Activated CD8-positive, alpha-beta T cell treated with anti-CD3 and anti-CD28 coated beads for 36 hours (primary cell): ENCODE measurements around the gene TRMT2B. TPM values are rescaled to one million over a fixed set of nuclear protein-coding genes. Genes with fewer than 3 reads are reported as not detected.
A peak's percentile ranks its signal among the peaks of the same experiment; 100 is the strongest.

ENCODE experiments used
- ATAC-seq: fragments of 200-7000 bp; cut with Tn5 transposase; one replicate; pipeline ENCODE4 v1.10.0; 2021; ENCODE audit warnings: mild to moderate bottlenecking, moderate library complexity
- CTCF ChIA-PET: fragments of 350-600 bp; sonication (Branson Sonifier 250); formaldehyde crosslinking; loops from one replicate; lab custom pipeline; 2021; ENCODE audit warnings: antibody characterized with exemption; lab: Charles Lee
- POLR2A ChIA-PET: fragments of 350-600 bp; sonication (Branson Sonifier 250); formaldehyde crosslinking; loops from one replicate; lab custom pipeline; 2021; ENCODE audit warnings: antibody characterized with exemption; lab: Charles Lee
- DNase-seq: peaks from one replicate; pipeline ENCODE4 v3.0.0-alpha.2; 2020
- H3K27ac Mint-ChIP-seq: one replicate; pipeline ENCODE4 v1.8.0; 2021; ENCODE audit warnings: mild to moderate bottlenecking, mixed read lengths
- H3K27me3 Mint-ChIP-seq: one replicate; pipeline ENCODE4 v1.8.0; 2021; ENCODE audit warnings: mixed read lengths
- H3K36me3 Mint-ChIP-seq: one replicate; pipeline ENCODE4 v1.8.0; 2021; ENCODE audit warnings: low read depth, mixed read lengths
- H3K4me1 Mint-ChIP-seq: one replicate; pipeline ENCODE4 v1.8.0; 2021; ENCODE audit warnings: low read depth, mixed read lengths
- H3K4me3 Mint-ChIP-seq: one replicate; pipeline ENCODE4 v1.8.0; 2021; ENCODE audit warnings: mild to moderate bottlenecking, moderate library complexity, mixed read lengths
- H3K9me3 Mint-ChIP-seq: one replicate; pipeline ENCODE4 v1.8.0; 2021; ENCODE audit warnings: mixed read lengths
- intact Hi-C: fragments of 100-400 bp; cut with micrococcal nuclease; formaldehyde crosslinking; loops from one replicate; pipeline ENCODE4 v1.10.0; 2022
- total RNA-seq, 2 experiments: library from RNA; stranded (reverse); gene quantifications; one replicate each; pipeline ENCODE4 v1.2.3, GENCODE V29; 2021
- TF ChIP-seq, protein P1 (sequence below): fragments of 200-600 bp; IDR thresholded peaks from one replicate; pipeline ENCODE4 v1.8.0; 2022; ENCODE audit warnings: antibody characterized with exemption, mild to moderate bottlenecking

Gene TRMT2B
- total RNA-seq, 2 experiments from 2014 or later: 21.7 to 23.7 TPM

DNA sequence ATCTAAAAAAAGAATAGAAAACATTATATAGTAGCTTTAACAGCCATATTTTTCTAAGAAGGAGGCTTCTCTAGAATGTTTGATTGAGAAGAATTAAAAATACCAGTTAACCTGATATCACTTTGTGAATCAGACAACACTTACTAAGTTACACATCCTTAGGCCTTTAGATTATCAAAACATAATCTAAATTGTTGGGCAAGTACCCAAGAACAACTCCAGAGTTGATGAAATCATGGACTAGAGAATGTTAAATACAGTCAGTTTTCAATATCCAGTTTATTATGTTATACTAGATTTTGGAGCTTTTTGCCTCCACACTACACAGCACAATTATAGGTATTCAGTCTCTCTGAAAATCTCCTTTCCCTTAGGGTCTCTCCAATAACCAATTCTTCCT lies 42.8 kb downstream of the TRMT2B start:
- TF ChIP-seq, protein P1, sequence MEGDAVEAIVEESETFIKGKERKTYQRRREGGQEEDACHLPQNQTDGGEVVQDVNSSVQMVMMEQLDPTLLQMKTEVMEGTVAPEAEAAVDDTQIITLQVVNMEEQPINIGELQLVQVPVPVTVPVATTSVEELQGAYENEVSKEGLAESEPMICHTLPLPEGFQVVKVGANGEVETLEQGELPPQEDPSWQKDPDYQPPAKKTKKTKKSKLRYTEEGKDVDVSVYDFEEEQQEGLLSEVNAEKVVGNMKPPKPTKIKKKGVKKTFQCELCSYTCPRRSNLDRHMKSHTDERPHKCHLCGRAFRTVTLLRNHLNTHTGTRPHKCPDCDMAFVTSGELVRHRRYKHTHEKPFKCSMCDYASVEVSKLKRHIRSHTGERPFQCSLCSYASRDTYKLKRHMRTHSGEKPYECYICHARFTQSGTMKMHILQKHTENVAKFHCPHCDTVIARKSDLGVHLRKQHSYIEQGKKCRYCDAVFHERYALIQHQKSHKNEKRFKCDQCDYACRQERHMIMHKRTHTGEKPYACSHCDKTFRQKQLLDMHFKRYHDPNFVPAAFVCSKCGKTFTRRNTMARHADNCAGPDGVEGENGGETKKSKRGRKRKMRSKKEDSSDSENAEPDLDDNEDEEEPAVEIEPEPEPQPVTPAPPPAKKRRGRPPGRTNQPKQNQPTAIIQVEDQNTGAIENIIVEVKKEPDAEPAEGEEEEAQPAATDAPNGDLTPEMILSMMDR: no peak
- Mint-ChIP-seq H3K9me3 (no peaks in the 10 kb centered on the region), H3K27ac (no peak overlapping the region), H3K27me3 (no peaks in the 10 kb centered on the region), H3K36me3 (peaks cover 14% of the 10 kb centered on the region), H3K4me3 (no peak overlapping the region), H3K4me1 (no peaks in the 10 kb centered on the region)
- intact Hi-C loops: no loop called here
- no peak for ATAC-seq
- POLR2A ChIA-PET: no interaction called here
- DNase-seq: no peak
- CTCF ChIA-PET: no interaction called here

DNA sequence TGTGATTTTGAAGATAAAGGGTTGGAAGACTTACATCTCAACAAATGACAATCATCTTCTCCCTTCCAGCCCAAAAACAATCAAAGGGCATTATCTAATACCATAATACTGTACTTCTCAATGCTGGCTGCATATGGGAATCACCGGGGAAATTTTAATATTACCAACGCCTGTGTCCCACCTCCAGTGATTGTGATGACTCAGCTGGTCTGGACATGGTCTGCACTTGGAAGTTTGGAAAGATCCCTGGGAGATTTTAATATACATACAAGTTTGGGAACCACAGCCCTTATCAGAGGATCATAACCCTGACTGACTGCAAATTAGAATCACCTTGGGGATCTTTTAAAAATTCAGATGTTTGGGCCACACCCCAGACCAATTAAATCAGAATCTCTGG lies 52.5 kb downstream of the TRMT2B start:
- TF ChIP-seq, protein P1: no peak
- peaks cover 12% of the 10 kb centered on the region for H3K4me1 Mint-ChIP-seq
- no peak overlapping the region for H3K4me3 Mint-ChIP-seq
- H3K27me3 Mint-ChIP-seq: no peaks in the 10 kb centered on the region
- H3K9me3 Mint-ChIP-seq: no peaks in the 10 kb centered on the region
- peaks cover 4% of the 10 kb centered on the region for H3K36me3 Mint-ChIP-seq
- ATAC-seq (no peak), DNase-seq (no peak)
- ChIA-PET CTCF (no interaction called here), POLR2A (interaction anchor here (0.6 kb wide), 1 partner anchor 159 kb away, joined by 3 read pairs; no protein-coding TSS in a partner anchor)
- intact Hi-C loops: no loop called here
- no peak overlapping the region for H3K27ac Mint-ChIP-seq

GRCh38 chrX:100995469-100995868 lies 56.4 kb downstream of the TRMT2B start:
- DNase-seq (peak; percentile 60), ATAC-seq (peak; percentile 61)
- TF ChIP-seq, protein P1: no peak
- H3K9me3 Mint-ChIP-seq: no peaks in the 10 kb centered on the region
- no peaks in the 10 kb centered on the region for H3K27me3 Mint-ChIP-seq
- H3K4me3 Mint-ChIP-seq: no peak overlapping the region
- intact Hi-C loops: loop anchor here (2.0 kb wide), 1 partner anchor 67 kb away; the partner anchor contains the start of gene XKRX
- H3K27ac Mint-ChIP-seq: peak overlapping the region; percentile 72
- H3K36me3 Mint-ChIP-seq: peaks cover 4% of the 10 kb centered on the region
- POLR2A ChIA-PET: no interaction called here
- CTCF ChIA-PET: no interaction called here
- H3K4me1 Mint-ChIP-seq: peaks cover 17% of the 10 kb centered on the region

DNA sequence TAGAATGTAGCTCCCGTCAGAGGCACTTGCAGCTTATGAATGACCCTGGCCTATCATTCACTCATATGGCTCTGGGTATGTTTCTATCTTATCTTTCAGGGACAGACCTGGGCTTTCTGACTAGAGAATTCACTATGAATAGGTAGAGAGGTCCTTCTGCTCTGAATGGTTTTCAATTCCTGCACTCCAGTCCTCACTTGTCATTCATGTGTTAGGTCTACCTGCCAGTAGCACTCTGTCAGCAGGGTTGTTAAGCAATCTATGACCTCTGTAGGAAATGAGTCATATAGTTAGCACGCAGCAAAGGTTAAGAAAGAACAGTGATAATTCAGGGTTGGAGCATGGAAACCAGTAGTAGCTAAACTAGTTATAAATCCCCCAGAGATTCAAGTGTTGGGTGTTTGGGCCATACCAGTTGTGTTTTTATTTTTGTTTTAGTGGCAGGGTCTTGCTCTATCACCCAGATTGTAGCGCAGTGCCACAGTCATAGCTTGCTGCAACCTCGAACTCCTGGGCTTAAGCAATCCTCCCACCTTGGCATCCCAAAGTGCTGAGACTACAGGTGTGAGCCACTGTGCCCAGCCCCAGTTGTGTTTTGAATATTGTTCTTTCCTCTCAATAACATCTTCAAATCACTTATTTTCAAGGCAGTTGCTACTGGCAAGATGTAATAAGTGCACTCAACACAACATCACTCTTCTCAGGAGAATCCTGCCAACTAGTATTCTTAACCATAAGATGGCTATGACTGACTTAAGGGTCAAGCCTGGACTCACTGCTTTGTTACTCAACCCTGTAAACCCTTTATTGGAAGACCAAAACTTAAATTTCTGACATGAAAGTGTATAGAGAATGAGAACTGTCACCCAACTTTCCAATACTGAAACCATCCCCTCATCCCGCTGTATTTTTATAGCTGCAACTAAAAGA lies 57.3 kb downstream of the TRMT2B start:
- Mint-ChIP-seq H3K27me3 (no peaks in the 10 kb centered on the region), H3K4me3 (no peak overlapping the region), H3K27ac (peak overlapping the region; percentile 72), H3K36me3 (peaks cover 4% of the 10 kb centered on the region), H3K9me3 (no peaks in the 10 kb centered on the region), H3K4me1 (peaks cover 17% of the 10 kb centered on the region)
- ChIA-PET POLR2A (no interaction called here), CTCF (no interaction called here)
- TF ChIP-seq, protein P1: no peak
- DNase-seq (peak; percentile 6), ATAC-seq (peak; percentile 93)
- intact Hi-C loops: loop anchor here (2.0 kb wide), 1 partner anchor 66 kb away; the partner anchor contains the start of gene XKRX

GRCh38 chrX:100990139-100990538 lies 61.8 kb downstream of the TRMT2B start:
- no peaks in the 10 kb centered on the region for H3K36me3 Mint-ChIP-seq
- DNase-seq (no peak), ATAC-seq (no peak)
- TF ChIP-seq, protein P1: no peak
- H3K4me3 Mint-ChIP-seq: no peak overlapping the region
- CTCF ChIA-PET: no interaction called here
- POLR2A ChIA-PET: no interaction called here
- no peaks in the 10 kb centered on the region for H3K27me3 Mint-ChIP-seq
- peaks cover 12% of the 10 kb centered on the region for H3K4me1 Mint-ChIP-seq
- no peaks in the 10 kb centered on the region for H3K9me3 Mint-ChIP-seq
- no peak overlapping the region for H3K27ac Mint-ChIP-seq
- intact Hi-C loops: no loop called here
